ENCODE results near the gene G0S2. TPM values are rescaled to one million over a fixed set of nuclear protein-coding genes. Genes with fewer than 3 reads are reported as not detected.

Gene G0S2
- total and polyA plus RNA-seq, 2 of the 8 experiments (the other 6 are each of a cell fraction or from before 2014, with no cell fraction given), result 1.0 to 1.7 TPM

- TF ChIP-seq CHD7 (IDR thresholded peaks at IDR 0.05; ENCODE audit: insufficient replicate concordance, low read length) (no peak), CHD1 (IDR thresholded peaks at IDR 0.05; ENCODE audit: low read depth, low read length) (no peak), SAP30 (IDR thresholded peaks at IDR 0.05; ENCODE audit: insufficient read depth, insufficient replicate concordance, low read length) (no peak), USF2 (IDR thresholded peaks at IDR 0.05; ENCODE audit: low read length) (no peak), ZNF274 (IDR thresholded peaks at IDR 0.05; ENCODE audit: borderline replicate concordance, extremely low read depth, low read length) (no peak), KDM1A (IDR thresholded peaks at IDR 0.05; ENCODE audit: borderline replicate concordance, low read length) (no peak), HDAC6 (IDR thresholded peaks at IDR 0.05; ENCODE audit: low read depth, low read length) (no peak), TBP (IDR thresholded peaks at IDR 0.05; ENCODE audit: low read depth, low read length) (no peak)
Observed at GRCh38 chr1:209672705-209673630, 2.2 kb upstream of the G0S2 start (continued).

Data from H1 (cell line).